K562 (cell line): ENCODE results near the gene LAMA4.

Experiments
- CTCF ChIP-seq, 3 experiments: IDR thresholded peaks in 2 of 3; conservative IDR thresholded peaks in 1 of 3; 2 replicates each; pipeline ENCODE4 v1.5.1; 2011 to 2012; ENCODE audit warnings: low read length in 3 of 3, mild to moderate bottlenecking in 3 of 3, control low read depth in 2 of 3, improper control_type of control experiment in 1 of 3, inconsistent platforms in 1 of 3, low read depth in 1 of 3, mixed read lengths in 1 of 3, moderate library complexity in 1 of 3; ENCODE audit not compliant: insufficient read depth in 2 of 3
- IRF9 ChIP-seq: fragments of 450-650 bp; IDR thresholded peaks from 2 replicates; pipeline ENCODE4 v1.6.1; 2016; ENCODE audit warnings: missing biosample characterization, missing genetic modification characterization
- NFYB ChIP-seq: IDR thresholded peaks from 2 replicates; pipeline ENCODE4 v1.6.1; 2011; ENCODE audit warnings: mild to moderate bottlenecking, moderate library complexity; ENCODE audit not compliant: insufficient read length; ENCODE audit errors: extremely low read depth
- POLR2A ChIP-seq: fragments of 450-650 bp; conservative IDR thresholded peaks from 2 replicates; pipeline ENCODE4 v1.6.1; 2016
- ZNF274 ChIP-seq: IDR thresholded peaks from 2 replicates; pipeline ENCODE4 v1.6.1; 2011; ENCODE audit warnings: low read depth, mild to moderate bottlenecking, low read length, moderate library complexity, borderline replicate concordance

GRCh38 chr6:112154711-112155110 is 99.7 kb downstream of the LAMA4 start:
- TF ChIP-seq POLR2A (no peak), NFYB (no peak), CTCF (IDR thresholded peaks at IDR 0.05 in 2 of 3, conservative IDR thresholded peaks at IDR 0.05 in 1 of 3; ENCODE audit: insufficient read depth in 2 of 3, low read depth in 1 of 3, low read length in 3 of 3) (no peak), ZNF274 (no peak), IRF9 (tag) (no peak)
